Stimulated activated CD4-positive, alpha-beta T cell treated with anti-CD3 and anti-CD28 coated beads, Interleukin-1b, Interleukin-23, amount 100 ng/mL, for 1 hour (primary cell): Measurements from ENCODE around the gene NOC2L.
"Not testable (repeated sequence)": the region's sequence is repeated elsewhere in the genome, so short reads cannot be mapped to it uniquely, and the experiment has no call there.

Experiments used
- DNase-seq, 2 donors: peaks; one replicate each; pipeline ENCODE4 v3.0.0-alpha.2; 2020; ENCODE audit warnings: low read depth in 2 of 2

The NOC2L gene

DNA sequence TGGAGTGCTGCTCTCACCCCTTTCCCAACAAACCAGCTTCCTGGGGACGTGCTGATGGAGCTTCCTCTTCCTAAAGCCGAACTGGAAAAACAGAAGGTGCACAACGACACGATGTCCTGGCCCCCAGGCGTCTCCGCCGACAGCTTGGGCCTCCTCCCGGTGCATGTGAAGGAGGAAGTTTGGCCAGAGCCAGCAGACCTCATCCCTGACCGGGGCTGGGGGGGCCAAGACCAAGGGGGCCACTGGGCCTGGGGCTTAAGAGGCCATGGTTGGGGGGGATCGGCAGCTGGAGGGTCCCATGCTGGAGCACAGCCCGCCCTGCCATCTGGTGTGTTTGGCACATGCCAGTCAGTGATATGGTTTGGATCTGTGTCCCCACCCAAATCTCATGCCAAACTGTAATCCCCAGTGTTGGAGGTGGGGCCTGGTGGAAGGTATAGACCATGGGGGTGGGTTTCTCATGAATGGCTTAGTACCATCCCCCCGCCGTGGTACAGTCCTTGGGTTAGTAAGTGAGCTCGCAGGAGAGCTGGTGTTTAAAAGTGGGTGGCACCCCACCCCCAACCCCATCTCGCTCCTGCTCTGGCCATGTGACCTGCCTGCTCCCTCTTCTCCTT is 34.4 kb upstream of the NOC2L start:
- no peak for DNase-seq

DNA sequence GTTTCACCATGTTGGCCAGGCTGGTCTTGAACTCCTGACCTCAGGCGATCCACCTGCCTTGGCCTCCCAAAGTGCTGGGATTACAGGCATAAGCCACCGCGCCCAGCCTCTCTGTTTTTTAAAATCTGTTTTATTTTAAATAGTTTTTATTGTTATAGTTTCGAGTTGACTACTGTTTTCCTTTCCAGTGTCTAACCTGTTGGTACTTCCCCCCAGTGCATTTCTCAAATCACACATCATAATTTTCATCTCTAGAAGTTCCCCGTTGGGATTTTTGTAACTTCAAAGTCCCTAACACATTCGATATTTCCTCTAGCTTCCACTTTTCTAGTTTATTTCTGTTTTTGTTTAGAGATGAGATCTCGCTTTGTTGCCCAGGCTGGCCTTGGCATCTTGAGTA is 33.3 kb upstream of the NOC2L start:
- no peak for DNase-seq

DNA sequence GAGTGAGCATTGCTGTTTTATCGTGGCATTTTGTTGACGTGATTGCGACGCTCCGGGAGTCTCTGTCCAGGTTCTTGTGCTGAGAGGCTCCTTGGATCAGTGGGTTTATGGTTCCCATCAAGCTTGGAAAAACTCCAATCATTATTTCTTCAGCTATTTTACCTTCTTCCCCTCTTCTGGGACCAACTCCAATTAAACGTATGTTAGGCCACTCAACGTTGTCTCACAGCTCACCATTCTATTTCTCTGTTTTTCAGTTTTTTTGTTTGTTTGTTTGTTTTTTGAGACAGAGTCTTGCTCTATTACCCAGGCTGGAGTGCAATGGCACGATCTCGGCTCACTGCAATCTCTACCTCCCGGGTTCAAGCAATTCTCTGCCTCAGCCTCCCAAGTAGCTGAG is 32.8 kb upstream of the NOC2L start:
- no peak for DNase-seq

DNA sequence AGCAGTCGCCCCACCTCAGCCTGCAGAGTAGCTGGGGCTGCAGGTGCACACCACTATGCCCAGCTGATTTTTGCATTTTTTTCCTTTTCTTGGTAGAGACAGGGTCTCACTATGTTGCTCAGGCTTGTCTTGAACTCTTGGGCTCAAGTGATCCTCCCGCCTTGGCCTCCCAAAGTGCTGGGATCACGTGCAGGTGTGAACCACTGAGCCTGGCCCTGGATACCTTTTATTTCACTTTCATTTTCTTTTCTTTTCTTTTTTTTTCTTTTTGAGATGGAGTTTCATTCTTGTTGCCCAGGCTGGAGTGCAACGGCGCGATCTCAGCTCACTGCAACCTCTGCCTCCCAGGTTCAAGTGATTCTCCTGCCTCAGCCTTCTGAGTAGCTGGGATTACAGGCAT is 32.2 kb upstream of the NOC2L start:
- not testable (repeated sequence) for DNase-seq

DNA sequence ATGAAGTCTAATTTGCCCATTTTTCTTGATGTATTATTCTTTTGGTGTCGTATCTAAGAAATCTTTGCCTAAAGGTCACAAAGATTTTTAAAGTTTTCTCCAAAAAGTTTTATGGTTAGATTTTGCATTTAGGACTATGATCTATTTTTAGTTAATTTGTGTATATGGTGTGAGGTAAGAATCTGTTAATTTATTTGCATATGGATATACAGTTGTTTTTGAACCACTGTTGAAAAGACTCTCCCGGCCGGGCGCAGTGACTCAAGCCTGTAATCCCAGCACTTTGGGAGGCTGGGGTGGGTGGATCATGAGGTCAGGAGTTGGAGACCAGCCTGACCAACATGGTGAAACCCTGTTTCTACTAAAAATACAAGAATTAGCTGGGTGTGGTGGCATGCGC is 29.0 kb upstream of the NOC2L start:
- DNase-seq, result not testable (repeated sequence)

DNA sequence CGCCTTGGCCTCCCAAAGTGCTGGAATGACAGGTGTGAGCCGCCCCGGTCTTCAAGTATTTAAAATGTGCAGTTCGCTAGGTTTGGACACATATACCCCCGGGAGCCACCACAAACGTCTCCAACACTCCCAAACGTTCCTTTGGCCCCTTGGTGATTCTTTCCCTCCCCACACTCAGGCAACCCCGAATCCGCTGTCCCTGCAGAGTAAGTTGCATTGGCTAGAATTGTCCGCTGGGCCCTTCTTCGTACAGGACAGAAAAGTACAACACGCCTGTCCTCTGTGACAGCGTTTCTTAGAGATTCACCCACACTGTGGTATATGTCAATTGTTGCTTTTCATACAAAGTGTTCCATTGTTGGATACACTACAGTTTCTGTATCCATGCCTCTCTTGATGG is 26.1 kb upstream of the NOC2L start:
- DNase-seq, result no peak

DNA sequence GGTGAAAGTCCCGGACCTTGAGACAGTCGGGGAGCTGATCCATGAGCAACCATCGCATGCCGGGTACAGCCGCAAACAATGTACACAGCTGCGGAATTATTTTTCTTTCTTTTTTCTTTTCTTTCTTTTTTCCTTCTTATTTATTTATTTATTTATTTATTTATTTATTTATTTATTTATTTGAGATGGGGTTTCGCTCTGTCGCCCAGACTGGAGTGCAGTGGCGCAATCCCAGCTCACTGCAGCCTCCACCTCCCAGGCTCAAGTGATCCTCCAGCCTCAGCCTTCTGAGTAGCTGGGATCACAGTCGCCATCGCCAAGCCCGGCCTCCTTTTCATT is 25.4 kb upstream of the NOC2L start:
- no peak for DNase-seq

DNA sequence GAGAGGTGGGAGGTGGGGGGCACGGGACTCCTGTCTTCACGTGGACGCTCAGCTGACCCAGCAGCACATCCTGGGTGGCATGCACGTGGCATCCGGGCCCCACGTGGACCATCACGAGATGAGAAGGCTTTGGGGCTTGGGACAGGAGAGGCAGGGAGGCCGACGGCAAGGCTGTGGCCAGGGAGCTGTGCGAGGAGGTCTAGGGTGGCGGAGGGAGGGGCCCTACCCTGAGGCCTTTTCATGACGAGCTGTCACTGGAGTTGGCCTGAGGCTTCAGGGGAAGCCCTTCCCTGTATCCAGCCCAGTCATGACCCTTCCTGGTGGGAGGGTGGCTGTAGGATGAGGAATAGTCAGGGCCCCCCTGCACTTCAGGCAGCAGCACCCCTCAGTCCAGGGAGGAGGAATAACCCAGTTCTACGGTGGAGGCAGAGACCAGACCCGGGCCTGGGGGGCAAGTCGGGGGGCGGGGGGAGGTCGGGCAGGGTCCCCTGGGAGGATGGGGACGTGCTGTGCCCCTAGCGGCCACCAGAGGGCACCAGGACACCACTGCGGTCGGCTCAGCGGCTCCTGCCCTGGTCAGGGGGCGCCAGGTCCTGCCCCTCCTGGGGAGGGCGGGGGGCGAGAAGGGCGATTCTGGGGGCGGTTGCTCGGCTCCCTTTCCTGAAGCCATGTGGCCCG is 24.9 kb upstream of the NOC2L start:
- DNase-seq, result peak in 1 of 2 donors; percentile 52

DNA sequence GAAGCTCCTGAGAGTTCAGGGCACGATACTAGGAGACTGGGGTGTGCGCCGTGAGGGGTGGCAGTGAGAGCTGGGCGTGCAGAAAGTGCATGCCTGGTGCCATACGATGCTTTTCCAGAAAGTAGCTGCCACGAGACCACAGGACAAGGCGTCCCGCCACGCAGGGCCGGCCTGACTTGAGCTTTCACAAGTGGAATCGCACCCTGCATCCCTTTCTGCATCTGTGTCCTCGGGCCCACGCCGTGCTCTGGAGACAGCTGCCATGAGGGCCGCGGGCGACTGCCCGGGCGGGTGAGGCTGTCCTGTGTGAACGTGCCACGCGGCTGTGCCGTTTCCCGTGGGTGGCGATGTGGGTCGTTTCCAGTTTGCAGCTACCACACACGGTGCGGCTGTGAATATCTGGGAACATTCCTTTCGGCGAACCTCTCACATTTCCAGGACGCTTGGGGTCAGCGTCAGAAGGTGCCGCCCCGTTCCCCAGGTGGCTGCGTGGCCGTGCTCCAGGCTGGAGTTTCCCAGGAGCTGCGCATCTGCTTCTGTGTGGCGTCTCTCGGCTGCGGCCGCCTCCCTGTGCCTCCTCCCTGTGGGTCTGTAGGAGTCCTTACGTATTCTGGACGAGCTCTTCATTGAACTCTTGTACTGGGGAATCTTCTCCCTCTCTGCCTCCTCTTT is 23.8 kb upstream of the NOC2L start:
- no peak for DNase-seq

DNA sequence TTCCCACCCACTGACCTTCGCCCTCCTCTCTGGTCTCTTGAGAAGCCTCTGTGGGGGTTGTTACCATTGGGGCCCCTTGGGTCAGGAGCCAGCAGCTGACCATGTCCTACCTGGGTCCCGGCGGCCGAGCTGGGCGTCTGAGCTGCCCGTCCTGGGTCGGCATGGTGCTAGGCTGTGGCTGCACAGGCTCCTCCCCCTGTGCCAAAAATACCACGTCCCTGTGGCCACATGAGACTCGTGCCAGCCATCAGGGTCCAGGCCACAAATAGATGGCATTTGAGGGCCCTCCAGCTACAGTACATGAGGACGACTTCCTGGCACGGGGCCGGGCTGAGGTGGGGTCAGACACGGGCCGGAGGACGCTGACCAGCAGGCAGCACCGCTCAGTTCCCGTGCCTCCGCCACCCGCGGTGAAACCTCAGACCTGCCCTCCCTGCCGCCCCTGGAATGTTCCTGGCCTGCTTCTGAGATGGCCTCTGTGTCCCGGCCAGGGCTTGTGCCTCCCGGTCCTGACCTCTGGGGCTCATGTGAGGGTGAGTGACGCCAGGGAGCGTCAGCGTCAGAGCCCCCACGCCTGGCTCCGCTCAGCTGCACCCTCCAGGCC is 23.0 kb upstream of the NOC2L start, which contains the start of gene PERM1:
PERM1 (minus strand) TSS at position 139 of the 604 bp plus-strand sequence. CDS start 1,064 bp downstream, outside the sequence.
- DNase-seq, result no peak

DNA sequence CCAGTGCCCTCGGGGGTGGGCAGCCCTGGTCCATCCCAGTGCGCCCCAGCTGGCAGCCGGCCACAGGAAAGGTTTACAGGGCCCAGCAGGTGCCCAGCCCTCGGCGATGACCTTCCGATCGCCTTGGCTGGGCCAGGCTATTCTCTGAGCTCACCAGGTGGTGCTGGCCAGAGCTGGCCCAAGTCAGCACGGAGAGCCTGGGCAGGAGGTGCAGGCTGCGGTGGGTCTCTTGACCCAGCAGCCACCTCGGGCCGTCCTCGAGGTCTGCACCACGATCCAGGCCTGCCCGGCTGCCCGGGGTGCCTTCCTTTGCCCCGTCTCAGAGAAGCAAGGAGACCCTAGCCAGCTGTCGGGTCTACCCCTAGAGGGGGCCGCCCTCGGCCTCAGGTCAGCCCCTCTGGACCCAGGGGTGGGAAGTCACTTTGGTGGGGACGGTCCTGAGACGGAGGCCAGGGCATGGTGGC is 22.5 kb upstream of the NOC2L start:
- no peak for DNase-seq

DNA sequence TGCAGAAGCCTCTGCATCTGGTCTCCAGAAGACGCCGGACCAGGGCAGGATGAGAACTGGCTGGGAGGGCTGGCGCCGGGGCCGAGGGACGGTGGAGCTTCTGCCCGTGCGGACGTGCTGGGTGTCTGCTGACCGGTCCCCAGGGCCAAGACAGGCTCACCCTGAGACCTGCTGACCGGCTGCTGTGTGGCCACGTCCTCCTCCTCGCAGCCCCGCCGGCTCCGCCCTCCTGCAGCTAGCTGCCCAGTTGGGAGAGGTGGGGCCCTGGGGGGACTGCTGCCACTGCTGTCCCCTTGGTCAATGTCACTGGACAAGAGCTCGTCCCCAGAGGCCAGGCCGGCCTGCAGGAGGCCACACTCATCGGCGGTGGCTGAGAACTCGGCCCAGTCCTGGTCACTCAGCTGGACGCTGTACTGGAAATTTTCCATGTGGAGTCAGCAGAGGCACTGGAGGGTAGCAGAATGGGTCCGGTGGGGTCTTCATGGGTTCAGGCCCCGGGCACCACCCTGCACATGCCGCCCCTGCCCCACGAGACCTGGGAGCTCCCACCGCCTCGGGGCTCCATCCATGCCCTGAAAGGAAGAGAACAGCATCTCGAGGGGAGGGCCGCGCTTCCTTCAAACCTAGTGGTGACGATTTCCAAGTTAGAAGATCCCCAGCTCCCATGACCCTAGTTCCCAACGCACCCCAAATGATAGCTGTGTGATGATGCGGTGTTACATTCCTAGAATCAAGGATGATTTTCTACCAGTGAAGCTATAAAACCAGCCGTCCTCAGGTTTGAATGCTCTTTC is 21.7 kb upstream of the NOC2L start:
- no peak for DNase-seq

DNA sequence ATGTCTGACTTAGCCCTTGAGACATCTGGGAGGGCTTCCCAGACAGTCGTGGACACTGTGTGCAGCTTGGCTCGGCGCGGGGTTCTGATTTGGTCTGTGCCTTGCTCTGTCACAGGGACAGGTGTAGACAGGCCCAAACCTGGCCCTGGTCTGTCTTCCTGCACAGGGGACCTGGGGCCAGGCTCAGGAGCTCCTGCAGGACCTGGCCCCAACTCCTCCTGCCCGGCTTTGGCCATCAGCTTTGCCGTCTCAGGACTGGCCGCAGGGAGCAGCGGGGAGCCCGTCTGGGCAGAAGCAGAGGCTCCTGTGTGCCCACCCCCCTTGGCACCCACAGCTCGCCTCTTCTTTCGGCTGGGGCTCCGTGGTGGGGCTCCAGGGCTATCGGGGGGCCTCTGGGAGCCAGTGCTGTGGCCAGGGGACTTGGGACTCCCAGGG is 21.1 kb upstream of the NOC2L start:
- no peak for DNase-seq

DNA sequence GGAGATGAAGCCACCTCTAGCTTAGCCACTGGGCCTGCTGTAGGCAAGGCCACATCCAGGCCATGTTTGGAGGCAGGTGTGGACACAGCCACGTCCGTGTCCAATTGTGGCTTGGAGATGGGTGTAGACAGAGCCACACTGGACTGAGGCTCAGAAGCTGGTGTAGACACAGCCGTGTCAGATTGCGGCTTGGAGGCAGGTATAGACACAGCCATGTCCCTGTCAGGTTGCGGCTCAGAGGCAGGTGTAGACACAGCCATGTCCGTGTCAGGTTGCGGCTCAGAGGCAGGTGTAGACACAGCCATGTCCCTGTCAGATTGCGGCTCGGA is 20.7 kb upstream of the NOC2L start:
- DNase-seq, result no peak

DNA sequence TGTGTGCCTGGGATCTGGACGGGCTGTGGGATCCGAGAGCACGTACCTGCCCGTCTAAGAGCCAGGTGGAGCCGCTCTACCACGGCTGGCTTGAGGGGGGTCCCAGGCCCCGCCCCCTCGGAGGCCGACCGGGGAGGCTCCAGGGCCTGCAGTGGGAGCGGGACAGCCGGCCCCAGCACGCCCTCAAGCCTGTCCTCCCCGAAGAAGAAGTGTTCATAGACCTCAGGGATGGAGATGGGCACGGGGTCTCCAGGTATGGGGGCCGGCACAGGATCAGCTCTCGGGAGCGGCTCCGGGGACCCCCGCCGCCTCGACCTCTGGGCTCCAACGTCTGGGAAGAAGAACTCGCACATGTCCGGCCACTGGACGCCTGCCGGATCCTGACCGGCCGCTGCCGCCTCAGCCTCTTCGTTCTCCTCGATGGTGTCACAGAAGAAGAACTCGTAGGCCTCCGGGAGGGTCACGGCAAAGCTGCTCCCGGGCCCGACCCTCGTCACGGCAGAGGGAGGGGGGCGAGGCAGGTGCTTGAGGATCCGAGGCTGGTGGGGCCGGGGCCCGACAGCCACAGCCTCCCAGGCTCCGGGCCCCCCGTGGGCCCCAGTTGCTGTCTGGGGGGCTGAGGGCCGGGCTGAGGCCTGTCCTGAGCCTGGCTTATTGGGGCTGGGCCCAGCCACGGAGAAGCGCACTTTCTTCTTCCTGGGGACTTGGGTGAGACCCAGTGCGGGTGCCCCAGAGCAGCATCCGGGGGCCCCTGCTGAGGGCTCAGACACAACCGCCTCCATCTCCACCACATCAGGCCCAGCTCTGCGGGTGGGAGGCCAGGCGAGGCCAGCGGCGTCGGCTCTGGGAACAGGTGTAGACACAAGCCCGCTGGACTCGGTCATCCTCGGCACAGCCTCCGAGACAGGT is 20.0 kb upstream of the NOC2L start:
- no peak for DNase-seq

DNA sequence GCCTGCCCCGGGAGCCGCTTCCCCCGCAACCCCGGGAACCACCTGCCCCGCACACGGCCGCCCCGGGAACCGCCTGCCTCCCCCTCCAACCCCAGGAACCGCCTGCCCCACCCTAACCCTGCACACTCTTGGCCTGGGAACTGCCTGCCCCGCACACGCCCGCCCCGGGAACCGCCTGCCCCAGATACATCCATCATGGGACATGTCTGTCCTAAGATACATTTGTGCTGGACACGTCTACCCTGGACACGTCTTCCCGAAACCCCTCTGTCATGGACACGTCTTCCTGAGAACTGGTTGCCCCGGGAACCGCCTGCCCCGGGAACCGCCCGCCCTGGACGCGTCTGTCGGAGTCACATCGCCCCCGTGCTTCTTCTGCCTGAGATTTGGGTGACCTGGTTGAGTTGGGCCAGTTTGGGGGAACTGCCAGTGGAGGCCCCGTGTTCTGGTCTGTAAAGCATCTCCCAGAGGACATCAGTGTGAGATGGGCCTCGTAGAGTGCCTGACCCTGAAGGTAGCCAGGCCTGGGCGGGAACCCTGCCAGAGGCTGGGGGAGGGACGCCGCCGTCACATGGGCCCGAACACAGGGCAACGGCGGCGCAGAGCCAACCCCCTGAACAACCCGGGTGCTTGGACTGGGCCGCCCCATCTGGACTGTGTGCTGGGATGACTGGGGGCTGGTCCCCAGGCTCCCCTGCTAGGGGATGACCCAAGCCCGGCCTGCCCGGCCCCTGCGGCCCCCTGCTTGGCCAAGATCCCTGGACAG is 19.2 kb upstream of the NOC2L start:
- DNase-seq, result no peak

DNA sequence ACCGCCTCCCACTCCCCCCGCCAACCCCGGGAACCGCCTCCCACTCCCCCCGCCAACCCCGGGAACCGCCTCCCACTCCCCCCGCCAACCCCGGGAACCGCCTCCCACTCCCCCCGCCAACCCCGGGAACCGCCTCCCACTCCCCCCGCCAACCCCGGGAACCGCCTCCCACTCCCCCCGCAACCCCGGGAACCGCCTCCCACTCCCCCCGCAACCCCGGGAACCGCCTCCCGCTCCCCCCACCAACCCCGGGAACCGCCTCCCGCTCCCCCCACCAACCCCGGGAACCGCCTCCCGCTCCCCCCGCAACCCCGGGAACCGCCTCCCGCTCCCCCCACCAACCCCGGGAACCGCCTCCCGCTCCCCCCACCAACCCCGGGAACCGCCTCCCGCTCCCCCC is 17.7 kb upstream of the NOC2L start:
- DNase-seq, result not testable (repeated sequence)

DNA sequence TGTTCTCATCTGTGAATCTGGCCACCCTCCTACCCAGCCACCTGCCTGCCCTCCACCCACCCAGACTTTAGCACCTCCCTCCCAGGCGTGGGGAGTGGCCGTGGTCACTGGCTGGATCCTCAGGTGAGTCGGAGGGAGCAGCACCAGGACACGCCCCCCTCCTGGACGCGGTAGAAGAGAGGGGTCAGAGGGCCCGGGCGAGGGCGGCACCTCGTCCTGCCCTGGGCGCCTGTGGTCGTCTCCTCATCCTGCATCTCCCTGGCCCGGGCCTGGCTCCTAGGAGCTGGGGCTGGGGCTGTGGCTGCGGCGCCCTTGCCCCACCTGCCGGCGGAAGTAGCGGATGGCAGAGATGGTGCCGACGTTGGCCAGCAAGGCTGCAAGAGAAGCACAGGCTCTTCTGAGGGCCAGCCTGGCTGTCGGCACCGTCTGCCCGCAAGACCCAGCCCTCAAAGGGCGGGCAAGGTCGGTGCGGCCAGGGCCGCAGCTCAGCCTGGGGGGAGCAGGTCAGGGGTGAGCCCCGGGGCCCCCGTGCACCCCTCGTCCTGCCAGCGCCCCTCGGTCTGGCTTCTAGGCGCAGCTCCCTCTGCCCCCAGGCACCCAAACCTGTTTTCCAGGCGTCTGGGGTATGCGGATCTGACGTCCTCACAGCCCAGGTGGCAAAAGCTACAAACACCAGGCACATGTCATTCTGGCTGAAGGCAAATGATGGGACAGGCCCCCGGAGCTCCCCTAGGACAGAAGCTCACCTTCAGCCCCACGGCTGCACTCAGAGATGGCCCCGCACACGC is 17.0 kb upstream of the NOC2L start:
- DNase-seq, result no peak

DNA sequence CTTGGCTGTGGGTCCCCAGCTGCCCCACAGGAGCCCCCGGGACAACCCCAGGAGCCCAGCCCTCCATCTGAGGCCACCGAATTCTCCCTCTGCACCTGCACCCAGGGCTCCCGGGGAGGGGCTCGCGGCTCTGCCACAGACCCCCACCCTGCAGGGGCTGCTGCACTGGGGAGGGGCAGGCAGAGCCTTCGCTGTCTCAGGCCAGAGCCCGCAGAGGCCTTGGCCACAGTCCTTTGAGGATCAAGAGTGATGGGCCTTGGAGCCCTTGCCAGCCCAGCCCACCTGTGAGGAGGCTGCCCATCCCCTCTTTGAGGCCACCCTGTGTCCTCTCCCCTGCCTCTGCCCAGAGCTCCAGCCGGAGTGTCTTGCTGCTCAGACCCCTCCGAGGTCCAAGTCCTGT is 16.3 kb upstream of the NOC2L start:
- DNase-seq, result no peak
